ENCODE measurements around the gene ADGRF5.

GRCh38 chr6:46926481-46926880 is 4.7 kb upstream of the ADGRF5 start:
- TF ChIP-seq CTCF (conservative IDR thresholded peaks at IDR 0.05; ENCODE audit: low read depth, low read length) (no peak), EZH2 (IDR thresholded peaks at IDR 0.05; ENCODE audit: borderline replicate concordance, low read depth, low read length, poor library complexity, severe bottlenecking) (no peak)
